ENCODE measurements around the gene XRCC3.

Gene XRCC3

DNA sequence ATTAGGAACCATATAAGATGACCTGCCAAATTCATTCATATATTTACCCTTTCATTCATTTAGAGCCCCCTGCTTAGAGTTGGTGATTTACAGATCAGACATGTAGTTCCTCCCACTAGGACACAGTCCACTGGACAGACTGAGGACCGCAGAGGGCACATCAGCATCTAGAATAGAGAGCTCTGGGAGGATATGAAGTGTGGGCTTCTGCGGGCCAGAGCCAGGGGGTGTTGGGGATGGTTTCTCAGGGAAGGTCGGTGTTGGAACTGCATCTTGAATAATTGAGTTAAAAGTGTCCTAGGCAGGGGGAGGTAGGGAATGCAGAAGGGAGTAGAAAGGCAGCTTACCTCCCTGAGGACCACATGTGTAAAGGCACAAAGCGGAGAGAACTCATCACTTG lies 43.3 kb downstream of the XRCC3 start:
- no peaks in the 10 kb centered on the region for H3K4me1 ChIP-seq (ENCODE audit: control insufficient read depth in 1 of 2, insufficient read depth in 2 of 2, low read length in 2 of 2)
- H3K36me3 ChIP-seq (ENCODE audit: control insufficient read depth in 1 of 2, insufficient read depth in 2 of 2, low read length in 2 of 2), result peaks cover 45 to 83% of the 10 kb centered on the region in 2 donors
- H3K4me3 ChIP-seq (ENCODE audit: low read depth in 1 of 2, low read length in 2 of 2), result no peak overlapping the region
- no peaks in the 10 kb centered on the region for H3K9me3 ChIP-seq (ENCODE audit: control insufficient read depth in 1 of 2, low read length in 2 of 2)
- no peak overlapping the region for H3K27ac ChIP-seq (ENCODE audit: low read depth, low read length)
- no peaks in the 10 kb centered on the region for H3K27me3 ChIP-seq (ENCODE audit: control insufficient read depth in 1 of 2, insufficient read depth in 2 of 2, low read length in 2 of 2)
- H3K9ac ChIP-seq (ENCODE audit: low read depth in 1 of 2, low read length in 2 of 2), result no peak overlapping the region

- no peaks in the 10 kb centered on the region for H3K9me3 ChIP-seq (ENCODE audit: control insufficient read depth in 1 of 2, low read length in 2 of 2)
- H3K4me3 ChIP-seq (ENCODE audit: low read depth in 1 of 2, low read length in 2 of 2), result no peak overlapping the region
- H3K36me3 ChIP-seq (ENCODE audit: control insufficient read depth in 1 of 2, insufficient read depth in 2 of 2, low read length in 2 of 2), result peaks cover 24 to 72% of the 10 kb centered on the region in 2 donors
- no peak overlapping the region for H3K27ac ChIP-seq (ENCODE audit: low read depth, low read length)
- H3K4me1 ChIP-seq (ENCODE audit: control insufficient read depth in 1 of 2, insufficient read depth in 2 of 2, low read length in 2 of 2), result no peaks in the 10 kb centered on the region
- no peak overlapping the region for H3K9ac ChIP-seq (ENCODE audit: low read depth in 1 of 2, low read length in 2 of 2)
- no peaks in the 10 kb centered on the region for H3K27me3 ChIP-seq (ENCODE audit: control insufficient read depth in 1 of 2, insufficient read depth in 2 of 2, low read length in 2 of 2)
Observed at GRCh38 chr14:103669370-103669769, 45.9 kb downstream of the XRCC3 start.

GRCh38 chr14:103668117-103668516 lies 47.1 kb downstream of the XRCC3 start:
- Histone ChIP-seq H3K4me3 (ENCODE audit: low read depth in 1 of 2, low read length in 2 of 2) (no peak overlapping the region), H3K9ac (ENCODE audit: low read depth in 1 of 2, low read length in 2 of 2) (no peak overlapping the region), H3K36me3 (ENCODE audit: control insufficient read depth in 1 of 2, insufficient read depth in 2 of 2, low read length in 2 of 2) (peaks cover 19 to 67% of the 10 kb centered on the region in 2 donors), H3K9me3 (ENCODE audit: control insufficient read depth in 1 of 2, low read length in 2 of 2) (no peaks in the 10 kb centered on the region), H3K27ac (ENCODE audit: low read depth, low read length) (no peak overlapping the region), H3K4me1 (ENCODE audit: control insufficient read depth in 1 of 2, insufficient read depth in 2 of 2, low read length in 2 of 2) (no peaks in the 10 kb centered on the region), H3K27me3 (ENCODE audit: control insufficient read depth in 1 of 2, insufficient read depth in 2 of 2, low read length in 2 of 2) (no peaks in the 10 kb centered on the region)

DNA sequence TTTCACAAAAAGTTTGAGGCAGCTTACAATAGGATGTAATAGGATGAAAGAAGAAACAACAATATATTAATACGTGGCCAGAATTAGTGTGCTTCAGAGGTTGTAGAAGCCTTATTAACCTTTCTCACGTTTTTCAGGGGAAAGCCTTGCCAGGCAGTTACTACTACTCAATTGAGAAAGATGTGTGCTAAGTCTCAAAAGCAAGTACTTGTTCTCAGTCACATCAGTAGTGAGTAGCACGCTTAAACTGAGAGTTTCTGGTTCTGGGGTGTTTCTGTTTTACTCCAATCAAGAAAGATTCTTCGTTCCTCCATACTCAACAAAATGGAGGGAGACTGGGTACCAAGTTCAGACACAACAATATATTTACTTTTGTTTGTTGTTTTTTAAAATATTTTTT lies 47.6 kb downstream of the XRCC3 start:
- Histone ChIP-seq H3K27ac (ENCODE audit: low read depth, low read length) (no peak overlapping the region), H3K9me3 (ENCODE audit: control insufficient read depth in 1 of 2, low read length in 2 of 2) (no peaks in the 10 kb centered on the region), H3K4me3 (ENCODE audit: low read depth in 1 of 2, low read length in 2 of 2) (no peak overlapping the region), H3K36me3 (ENCODE audit: control insufficient read depth in 1 of 2, insufficient read depth in 2 of 2, low read length in 2 of 2) (peaks cover 16 to 64% of the 10 kb centered on the region in 2 donors), H3K9ac (ENCODE audit: low read depth in 1 of 2, low read length in 2 of 2) (no peak overlapping the region), H3K27me3 (ENCODE audit: control insufficient read depth in 1 of 2, insufficient read depth in 2 of 2, low read length in 2 of 2) (no peaks in the 10 kb centered on the region), H3K4me1 (ENCODE audit: control insufficient read depth in 1 of 2, insufficient read depth in 2 of 2, low read length in 2 of 2) (no peaks in the 10 kb centered on the region)

DNA sequence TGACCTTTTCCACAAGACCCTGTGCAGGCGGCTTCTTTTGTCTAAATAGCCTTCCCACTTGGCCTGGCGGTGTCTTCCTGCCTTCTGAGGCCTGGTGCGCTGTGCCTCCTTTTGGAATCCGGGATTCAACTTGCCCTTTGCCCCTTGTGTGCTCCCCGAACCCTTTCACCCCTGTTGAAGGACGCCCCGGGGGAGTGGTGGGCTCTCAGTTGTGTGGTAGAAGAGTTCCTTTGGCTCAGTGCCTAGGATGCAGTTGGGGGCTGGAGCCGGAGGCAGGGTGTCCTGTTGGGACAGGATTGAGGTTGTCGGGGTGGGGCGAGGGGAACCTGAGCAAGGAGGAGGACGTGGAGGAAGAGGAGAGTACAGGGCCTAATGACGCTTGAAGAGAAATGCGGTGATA lies 51.7 kb downstream of the XRCC3 start:
- H3K27ac ChIP-seq (ENCODE audit: low read depth, low read length), result no peak overlapping the region
- H3K9ac ChIP-seq (ENCODE audit: low read depth in 1 of 2, low read length in 2 of 2), result no peak overlapping the region

GRCh38 chr14:103662591-103662990 lies 52.7 kb downstream of the XRCC3 start:
- Histone ChIP-seq H3K9me3 (ENCODE audit: control insufficient read depth in 1 of 2, low read length in 2 of 2) (no peaks in the 10 kb centered on the region), H3K27me3 (ENCODE audit: control insufficient read depth in 1 of 2, insufficient read depth in 2 of 2, low read length in 2 of 2) (no peaks in the 10 kb centered on the region), H3K4me3 (ENCODE audit: low read depth in 1 of 2, low read length in 2 of 2) (no peak overlapping the region), H3K27ac (ENCODE audit: low read depth, low read length) (no peak overlapping the region), H3K4me1 (ENCODE audit: control insufficient read depth in 1 of 2, insufficient read depth in 2 of 2, low read length in 2 of 2) (no peaks in the 10 kb centered on the region), H3K36me3 (ENCODE audit: control insufficient read depth in 1 of 2, insufficient read depth in 2 of 2, low read length in 2 of 2) (peaks cover 31 to 62% of the 10 kb centered on the region in 2 donors), H3K9ac (ENCODE audit: low read depth in 1 of 2, low read length in 2 of 2) (no peak overlapping the region)

More for the DNA sequence above, 51.7 kb downstream of the XRCC3 start:
- Histone ChIP-seq H3K4me3 (ENCODE audit: low read depth in 1 of 2, low read length in 2 of 2) (no peak overlapping the region), H3K27me3 (ENCODE audit: control insufficient read depth in 1 of 2, insufficient read depth in 2 of 2, low read length in 2 of 2) (no peaks in the 10 kb centered on the region), H3K36me3 (ENCODE audit: control insufficient read depth in 1 of 2, insufficient read depth in 2 of 2, low read length in 2 of 2) (peaks cover 27 to 64% of the 10 kb centered on the region in 2 donors), H3K4me1 (ENCODE audit: control insufficient read depth in 1 of 2, insufficient read depth in 2 of 2, low read length in 2 of 2) (no peaks in the 10 kb centered on the region), H3K9me3 (ENCODE audit: control insufficient read depth in 1 of 2, low read length in 2 of 2) (no peaks in the 10 kb centered on the region)

- H3K4me1 ChIP-seq (ENCODE audit: control insufficient read depth in 1 of 2, insufficient read depth in 2 of 2, low read length in 2 of 2), result peaks cover 0 to 1% of the 10 kb centered on the region in 2 donors
- H3K36me3 ChIP-seq (ENCODE audit: control insufficient read depth in 1 of 2, insufficient read depth in 2 of 2, low read length in 2 of 2), result peaks cover 31 to 66% of the 10 kb centered on the region in 2 donors
- no peak overlapping the region for H3K4me3 ChIP-seq (ENCODE audit: low read depth in 1 of 2, low read length in 2 of 2)
- H3K27ac ChIP-seq (ENCODE audit: low read depth, low read length), result no peak overlapping the region
- no peaks in the 10 kb centered on the region for H3K27me3 ChIP-seq (ENCODE audit: control insufficient read depth in 1 of 2, insufficient read depth in 2 of 2, low read length in 2 of 2)
- no peak overlapping the region for H3K9ac ChIP-seq (ENCODE audit: low read depth in 1 of 2, low read length in 2 of 2)
- H3K9me3 ChIP-seq (ENCODE audit: control insufficient read depth in 1 of 2, low read length in 2 of 2), result no peaks in the 10 kb centered on the region
Observed at GRCh38 chr14:103662029-103662428, 53.2 kb downstream of the XRCC3 start.

DNA sequence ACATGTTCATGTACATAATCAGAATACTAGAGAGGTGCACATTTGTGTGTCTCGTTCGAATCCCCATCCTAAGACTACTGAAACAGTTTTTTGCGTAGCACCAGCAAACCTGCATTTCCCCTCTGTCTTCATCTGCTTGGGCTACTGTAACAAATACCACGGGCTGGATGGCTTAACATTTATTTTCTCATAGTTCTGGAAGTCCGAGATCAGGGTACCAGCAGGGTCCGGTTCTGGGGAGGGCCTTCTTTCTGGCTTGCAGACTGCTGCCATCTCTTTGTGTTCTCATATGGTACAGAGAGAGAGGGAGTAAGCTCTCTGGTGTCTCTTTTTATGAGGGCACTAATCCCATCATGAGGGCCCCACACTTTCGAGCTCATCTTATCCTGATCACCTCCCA lies 55.6 kb downstream of the XRCC3 start:
- H3K4me3 ChIP-seq (ENCODE audit: low read depth in 1 of 2, low read length in 2 of 2), result no peak overlapping the region
- H3K36me3 ChIP-seq (ENCODE audit: control insufficient read depth in 1 of 2, insufficient read depth in 2 of 2, low read length in 2 of 2), result peaks cover 45 to 79% of the 10 kb centered on the region in 2 donors
- no peak overlapping the region for H3K9ac ChIP-seq (ENCODE audit: low read depth in 1 of 2, low read length in 2 of 2)
- no peaks in the 10 kb centered on the region for H3K9me3 ChIP-seq (ENCODE audit: control insufficient read depth in 1 of 2, low read length in 2 of 2)
- no peaks in the 10 kb centered on the region for H3K27me3 ChIP-seq (ENCODE audit: control insufficient read depth in 1 of 2, insufficient read depth in 2 of 2, low read length in 2 of 2)
- H3K27ac ChIP-seq (ENCODE audit: low read depth, low read length), result no peak overlapping the region
- H3K4me1 ChIP-seq (ENCODE audit: control insufficient read depth in 1 of 2, insufficient read depth in 2 of 2, low read length in 2 of 2), result peaks cover 6% of the 10 kb centered on the region in 2 donors

DNA sequence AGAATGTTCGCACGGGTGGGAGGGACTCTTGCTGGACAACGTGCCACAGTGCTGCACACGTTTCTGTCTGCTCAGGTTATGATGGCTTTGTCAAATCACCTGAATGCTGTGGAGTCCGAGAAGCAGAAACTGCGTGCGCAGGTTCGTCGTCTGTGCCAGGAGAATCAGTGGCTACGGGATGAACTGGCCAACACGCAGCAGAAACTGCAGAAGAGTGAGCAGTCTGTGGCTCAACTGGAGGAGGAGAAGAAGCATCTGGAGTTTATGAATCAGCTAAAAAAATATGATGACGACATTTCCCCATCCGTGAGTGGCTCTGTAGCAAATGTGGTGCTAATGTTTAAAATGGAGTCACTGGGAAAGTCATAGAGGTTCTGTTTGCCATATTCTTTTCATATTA lies 57.8 kb downstream of the XRCC3 start:
- Histone ChIP-seq H3K4me3 (ENCODE audit: low read depth in 1 of 2, low read length in 2 of 2) (no peak overlapping the region), H3K27ac (ENCODE audit: low read depth, low read length) (no peak overlapping the region), H3K4me1 (ENCODE audit: control insufficient read depth in 1 of 2, insufficient read depth in 2 of 2, low read length in 2 of 2) (peaks cover 6% of the 10 kb centered on the region in 2 donors), H3K9me3 (ENCODE audit: control insufficient read depth in 1 of 2, low read length in 2 of 2) (no peaks in the 10 kb centered on the region), H3K36me3 (ENCODE audit: control insufficient read depth in 1 of 2, insufficient read depth in 2 of 2, low read length in 2 of 2) (peaks cover 38 to 80% of the 10 kb centered on the region in 2 donors), H3K9ac (ENCODE audit: low read depth in 1 of 2, low read length in 2 of 2) (no peak overlapping the region), H3K27me3 (ENCODE audit: control insufficient read depth in 1 of 2, insufficient read depth in 2 of 2, low read length in 2 of 2) (no peaks in the 10 kb centered on the region)

GRCh38 chr14:103656756-103657133 lies 58.5 kb downstream of the XRCC3 start:
- Histone ChIP-seq H3K27ac (ENCODE audit: low read depth, low read length) (no peak overlapping the region), H3K9me3 (ENCODE audit: control insufficient read depth in 1 of 2, low read length in 2 of 2) (no peaks in the 10 kb centered on the region), H3K36me3 (ENCODE audit: control insufficient read depth in 1 of 2, insufficient read depth in 2 of 2, low read length in 2 of 2) (peaks cover 33 to 75% of the 10 kb centered on the region in 2 donors), H3K9ac (ENCODE audit: low read depth in 1 of 2, low read length in 2 of 2) (no peak overlapping the region), H3K4me1 (ENCODE audit: control insufficient read depth in 1 of 2, insufficient read depth in 2 of 2, low read length in 2 of 2) (peaks cover 6% of the 10 kb centered on the region in 2 donors), H3K27me3 (ENCODE audit: control insufficient read depth in 1 of 2, insufficient read depth in 2 of 2, low read length in 2 of 2) (no peaks in the 10 kb centered on the region), H3K4me3 (ENCODE audit: low read depth in 1 of 2, low read length in 2 of 2) (no peak overlapping the region)

All from duodenal mucosa (tissue), 2 donors.